H1 (cell line): ENCODE data around the gene PRIMPOL. TPM values are rescaled to one million over a fixed set of nuclear protein-coding genes. Genes with fewer than 3 reads are reported as not detected.

Experiments used
- CTCF ChIA-PET: fragments of 300-600 bp; sonication (Branson Sonifier 250); formaldehyde crosslinking; loops from one replicate; lab custom pipeline; 2021; ENCODE audit not compliant: partially characterized antibody; lab: Charles Lee
- POLR2A ChIA-PET: fragments of 300-600 bp; sonication (Branson Sonifier 250); formaldehyde crosslinking; loops from one replicate; lab custom pipeline; 2021; ENCODE audit warnings: inconsistent platforms; ENCODE audit not compliant: partially characterized antibody; lab: Charles Lee
- DNase-seq, 2 experiments: peaks; one replicate each; pipeline versions ENCODE4 v3.0.0 to v3.0.0-alpha.2; 2010 to 2022; ENCODE audit warnings: low spot score in 2 of 2, low read depth in 1 of 2, mixed read lengths in 1 of 2
- FAIRE-seq: peaks from 2 replicates; lab custom pipeline; 2011; peaks lifted over from hg19 to GRCh38; lab: Jason Lieb, UNC
- H2AFZ ChIP-seq: 2 replicates; pipeline ENCODE4 v1.8.1; 2012; ENCODE audit warnings: low read length, inconsistent platforms
- H2AK5ac ChIP-seq: 2 replicates; pipeline ENCODE4 v1.6.1; 2013; ENCODE audit warnings: low read depth, low read length
- H2BK120ac ChIP-seq: replicated peaks from 2 replicates; pipeline ENCODE3; 2013; ENCODE audit warnings: low read depth, low read length, inconsistent platforms
- H2BK12ac ChIP-seq: 2 replicates; pipeline ENCODE4 v1.6.1; 2013; ENCODE audit warnings: low read depth, low read length
- H2BK15ac ChIP-seq: 2 replicates; pipeline ENCODE4 v1.6.1; 2013; ENCODE audit warnings: low read length
- H2BK20ac ChIP-seq: 2 replicates; pipeline ENCODE4 v1.6.1; 2013; ENCODE audit warnings: low read length
- H2BK5ac ChIP-seq: 2 replicates; pipeline ENCODE4 v1.6.1; 2013; ENCODE audit warnings: low read depth, low read length
- H3K14ac ChIP-seq: 2 replicates; pipeline ENCODE4 v1.6.1; 2013; ENCODE audit warnings: inconsistent platforms; ENCODE audit not compliant: insufficient read length
- H3K18ac ChIP-seq: 2 replicates; pipeline ENCODE4 v1.6.1; 2013; ENCODE audit warnings: low read length; ENCODE audit errors: extremely low read depth
- H3K23ac ChIP-seq: 2 replicates; pipeline ENCODE4 v1.6.1; 2013; ENCODE audit warnings: inconsistent platforms; ENCODE audit not compliant: insufficient read length
- H3K23me2 ChIP-seq: 2 replicates; pipeline ENCODE4 v1.6.1; 2013; ENCODE audit warnings: low read depth, low read length
- H3K27ac ChIP-seq: 2 replicates; pipeline ENCODE4 v1.6.1; 2011; ENCODE audit warnings: low read depth, low read length, inconsistent platforms
- H3K27me3 ChIP-seq, 4 experiments: replicated peaks in 1 of 4; 1 replicate in 1 of 4; 2 replicates in 3 of 4; pipeline versions ENCODE4 v1.6.1 to v1.8.1; 2011 to 2013; ENCODE audit warnings: low read length in 3 of 4, mild to moderate bottlenecking in 3 of 4, inconsistent platforms in 2 of 4, mixed read lengths in 2 of 4, moderate library complexity in 1 of 4; ENCODE audit not compliant: control insufficient read depth in 3 of 4, insufficient read depth in 3 of 4; ENCODE audit errors: extremely low read depth in 1 of 4
- H3K36me3 ChIP-seq, 4 experiments: 2 replicates each; pipeline versions ENCODE4 v1.6.1 to v1.8.1; 2011 to 2013; ENCODE audit warnings: mild to moderate bottlenecking in 4 of 4, low read length in 3 of 4, moderate library complexity in 2 of 4, control low read depth in 1 of 4, inconsistent platforms in 1 of 4; ENCODE audit not compliant: insufficient read depth in 4 of 4, control insufficient read depth in 2 of 4
- H3K4ac ChIP-seq: replicated peaks from 2 replicates; pipeline ENCODE3; 2013; ENCODE audit warnings: low read length, low read depth, mixed read lengths, inconsistent platforms; ENCODE audit not compliant: insufficient read length
- H3K4me1 ChIP-seq, 4 experiments: replicated peaks in 1 of 4; 1 replicate in 1 of 4; 2 replicates in 3 of 4; pipeline versions ENCODE4 v1.6.1 to v1.8.1; 2011 to 2013; ENCODE audit warnings: low read length in 3 of 4, inconsistent platforms in 2 of 4, mixed read lengths in 1 of 4; ENCODE audit not compliant: insufficient read depth in 4 of 4, control insufficient read depth in 3 of 4
- H3K4me2 ChIP-seq, 2 experiments: 2 replicates each; pipeline versions ENCODE4 v1.6.1 to v1.8.1; 2011 to 2013; ENCODE audit warnings: low read depth in 2 of 2, low read length in 2 of 2, control low read depth in 1 of 2, inconsistent platforms in 1 of 2, mild to moderate bottlenecking in 1 of 2; ENCODE audit not compliant: insufficient read depth in 1 of 2
- H3K4me3 ChIP-seq, 4 experiments: fragments of 200-600, 300-600 bp in 1 of 4; sonication (generic), shearing (Covaris generic), sonication (Bioruptor Twin) in 1 of 4; 2 replicates each; pipeline versions ENCODE4 v1.5.1 to v1.8.1; 2011 to 2016; ENCODE audit warnings: low read length in 4 of 4, low read depth in 3 of 4, control low read depth in 2 of 4, inconsistent platforms in 2 of 4, mild to moderate bottlenecking in 2 of 4, mixed read lengths in 1 of 4, moderate library complexity in 1 of 4; ENCODE audit not compliant: insufficient read depth in 2 of 4; ENCODE audit errors: extremely low read depth in 1 of 4
- H3K56ac ChIP-seq: replicated peaks from 2 replicates; pipeline ENCODE3; 2013; ENCODE audit warnings: low read depth, mild to moderate bottlenecking, mixed read lengths, low read length, inconsistent platforms; ENCODE audit not compliant: insufficient read length
- H3K79me1 ChIP-seq: 2 replicates; pipeline ENCODE4 v1.6.1; 2013; ENCODE audit warnings: low read depth, low read length, control low read depth
- H3K79me2 ChIP-seq, 2 experiments: 2 replicates each; pipeline versions ENCODE4 v1.6.1 to v1.8.1; 2012 to 2013; ENCODE audit warnings: low read length in 2 of 2, mild to moderate bottlenecking in 2 of 2, inconsistent platforms in 1 of 2; ENCODE audit not compliant: insufficient read depth in 2 of 2, control insufficient read depth in 1 of 2
- H3K9ac ChIP-seq, 4 experiments: replicated peaks in 1 of 4; 1 replicate in 1 of 4; 2 replicates in 3 of 4; pipeline versions ENCODE4 v1.6.1 to v1.8.1; 2011 to 2013; ENCODE audit warnings: low read depth in 3 of 4, low read length in 3 of 4, control low read depth in 2 of 4, mild to moderate bottlenecking in 2 of 4, moderate library complexity in 2 of 4, inconsistent platforms in 1 of 4; ENCODE audit errors: extremely low read depth in 1 of 4
- H3K9me3 ChIP-seq, 2 experiments: 2 replicates each; pipeline versions ENCODE4 v1.6.1 to v1.8.1; 2012 to 2013; ENCODE audit warnings: mild to moderate bottlenecking in 2 of 2, moderate library complexity in 2 of 2, control low read depth in 1 of 2, inconsistent platforms in 1 of 2, low read depth in 1 of 2, low read length in 1 of 2, mixed read lengths in 1 of 2; ENCODE audit not compliant: insufficient read depth in 2 of 2
- H4K20me1 ChIP-seq, 2 experiments: replicated peaks in 1 of 2; 2 replicates each; pipeline versions ENCODE3 to v1.8.1; 2011 to 2013; ENCODE audit warnings: inconsistent platforms in 2 of 2, low read length in 2 of 2, mild to moderate bottlenecking in 1 of 2; ENCODE audit not compliant: insufficient read depth in 2 of 2, control insufficient read depth in 1 of 2
- H4K5ac ChIP-seq: 2 replicates; pipeline ENCODE4 v1.6.1; 2013; ENCODE audit warnings: low read length, low read depth, mixed read lengths, inconsistent platforms; ENCODE audit not compliant: insufficient read length
- H4K8ac ChIP-seq: 2 replicates; pipeline ENCODE4 v1.8.0; 2013; ENCODE audit warnings: mild to moderate bottlenecking, moderate library complexity, low read length, inconsistent platforms; ENCODE audit not compliant: insufficient read depth; ENCODE audit errors: extremely low read depth
- H4K91ac ChIP-seq: replicated peaks from 2 replicates; pipeline ENCODE3; 2013; ENCODE audit warnings: low read length, mixed read lengths, inconsistent platforms; ENCODE audit not compliant: insufficient read length
- FOSL1 ChIP-seq: IDR thresholded peaks from 2 replicates; pipeline ENCODE4 v1.6.1; 2011; ENCODE audit warnings: mild to moderate bottlenecking, low read depth, low read length, moderate library complexity; ENCODE audit not compliant: insufficient read depth
- HDAC2 ChIP-seq, 2 experiments: fragments of 300-600 bp in 1 of 2; sonication (generic) in 1 of 2; IDR thresholded peaks; 2 replicates each; pipeline ENCODE4 v1.6.1; 2011 to 2012; ENCODE audit warnings: low read depth in 2 of 2, low read length in 2 of 2, mild to moderate bottlenecking in 2 of 2, moderate library complexity in 2 of 2, borderline replicate concordance in 1 of 2, inconsistent platforms in 1 of 2
- HDAC6 ChIP-seq: IDR thresholded peaks from one replicate; pipeline ENCODE4 v1.7.1; 2012; ENCODE audit warnings: low read depth, mild to moderate bottlenecking, inconsistent platforms, low read length, moderate library complexity
- PHF8 ChIP-seq: fragments of 200-600 bp; sonication (generic); conservative IDR thresholded peaks from 2 replicates; pipeline ENCODE4 v1.7.1; 2012; ENCODE audit warnings: low read depth, mild to moderate bottlenecking, inconsistent platforms, low read length, moderate library complexity
- RXRA ChIP-seq: IDR thresholded peaks from 2 replicates; pipeline ENCODE4 v1.6.1; 2011; ENCODE audit warnings: low read depth, mild to moderate bottlenecking, low read length, moderate library complexity; ENCODE audit not compliant: insufficient read depth
- TEAD4 ChIP-seq: IDR thresholded peaks from 2 replicates; pipeline ENCODE4 v1.6.1; 2012; ENCODE audit warnings: low read depth, low read length, inconsistent platforms, mixed read lengths
- WGBS, 2 experiments: shearing (Covaris generic) in 1 of 2; methylation state at CpG; one replicate each; pipeline versions ENCODE4 v1.1.6 to v1.1.7; 2013 to 2015; ENCODE audit warnings: low lambda C conversion rate in 2 of 2, mixed read lengths in 2 of 2, inconsistent platforms in 1 of 2, low coverage in 1 of 2, missing lambda C conversion rate in 1 of 2; ENCODE audit not compliant: insufficient replicate concordance in 2 of 2, insufficient coverage in 1 of 2, insufficient read length in 1 of 2; ENCODE audit errors: extremely low coverage in 1 of 2, missing lambda C conversion rate in 1 of 2; 5-methylcytosine and 5-hydroxymethylcytosine counted together
- polyA plus RNA-seq, 7 experiments: library from polyadenylated mRNA; depleted of rRNA in 3 of 7; stranded (reverse) in 5 of 7; unstranded in 2 of 7; fragments of >200 nt in 5 of 7; fragments of 200-250 nt in 2 of 7; gene quantifications; 1 replicate in 5 of 7; 2 replicates in 1 of 7; 4 replicates in 1 of 7; pipeline versions ENCODE4 v1.2.1 to v1.2.3, GENCODE V29; 2011 to 2013; ENCODE audit warnings: missing spikeins in 2 of 7, mixed read lengths in 2 of 7
- total RNA-seq: library from RNA; stranded (reverse); fragmentation: NEBNext Ultra II Directional; extraction: Animal tissue kit (Norgen Biotek cat#: 25700); gene quantifications from 2 replicates; pipeline ENCODE4 v1.2.1, GENCODE V29; 2021

The PRIMPOL gene
- total and polyA plus RNA-seq, 2 of the 8 experiments (the other 6 are each of a cell fraction or from before 2014, with no cell fraction given) = 4.4 to 6.7 TPM

- Histone ChIP-seq H3K18ac (0 out of 2 replicates have a peak overlapping the region, but pooled peaks have one; percentile 22), H3K56ac (no peak overlapping the region), H3K4me2 (no peak overlapping the region), H2BK120ac (no peak overlapping the region), H2BK12ac (no peak overlapping the region), H3K4me3 (no peak overlapping the region), H2AFZ (no peak overlapping the region), H3K9ac (no peak overlapping the region), H2BK15ac (no peak overlapping the region), H3K27me3 (no peaks in the 10 kb centered on the region), H3K23me2 (no peaks in the 10 kb centered on the region), H3K9me3 (peaks cover 13 to 19% of the 10 kb centered on the region in 2 experiments), H2BK5ac (no peak overlapping the region), H3K4me1 (peaks cover 0 to 9% (median 5%) of the 10 kb centered on the region in 4 experiments; a peak in 4 of 7 replicates), H4K5ac (no peak overlapping the region), H3K4ac (no peak overlapping the region), H3K36me3 (no peaks in the 10 kb centered on the region), H2AK5ac (no peak overlapping the region), H4K20me1 (no peaks in the 10 kb centered on the region), H4K8ac (no peak overlapping the region), H3K79me2 (no peaks in the 10 kb centered on the region), H2BK20ac (peak overlapping the region; percentile 86; the same call in 1 of the 2 replicates), H3K27ac (no peak overlapping the region), H4K91ac (no peak overlapping the region), H3K23ac (no peak overlapping the region), H3K14ac (no peak overlapping the region), H3K79me1 (no peaks in the 10 kb centered on the region)
- no peak for FAIRE-seq
- CTCF ChIA-PET = interaction anchor here (1.1 kb wide), 1 partner anchor 347 kb away, joined by 3 read pairs; no protein-coding TSS in a partner anchor
- 90% methylated on average over 3 of the region's 3 CpGs; no CpG with 5 or more reads in 1 of the 2 experiments for WGBS, 2 experiments
- POLR2A ChIA-PET = interaction anchor here (0.6 to 1.2 kb wide), 3 partner anchors 24 to 223 kb away, joined by 3 to 4 read pairs (median 3); no protein-coding TSS in a partner anchor
- no peak for DNase-seq
- TF ChIP-seq HDAC2 (IDR thresholded peaks at IDR 0.05; ENCODE audit: borderline replicate concordance in 1 of 2, low read depth in 2 of 2, low read length in 2 of 2) (no peak), HDAC6 (no peak), TEAD4 (no peak), FOSL1 (no peak), RXRA (no peak), PHF8 (no peak)
Observed at GRCh38 chr4:184612074-184612473, 37.5 kb upstream of the PRIMPOL start.
